Epithelial cell of prostate (primary cell): ENCODE data around the gene PCNX4.
A peak's percentile ranks its signal among the peaks of the same experiment; 100 is the strongest.

Source experiments
- DNase-seq: peaks from one replicate; pipeline ENCODE4 v3.0.0-alpha.2; 2011; ENCODE audit warnings: low read depth, low spot score
- H3K27ac ChIP-seq: fragments of 450-650 bp; 2 replicates; pipeline ENCODE4 v1.5.1; 2017; ENCODE audit warnings: mild to moderate bottlenecking

PCNX4 gene

GRCh38 chr14:60169722-60170121 lies 78.0 kb downstream of the PCNX4 start:
- no peak overlapping the region for H3K27ac ChIP-seq
- DNase-seq: no peak

DNA sequence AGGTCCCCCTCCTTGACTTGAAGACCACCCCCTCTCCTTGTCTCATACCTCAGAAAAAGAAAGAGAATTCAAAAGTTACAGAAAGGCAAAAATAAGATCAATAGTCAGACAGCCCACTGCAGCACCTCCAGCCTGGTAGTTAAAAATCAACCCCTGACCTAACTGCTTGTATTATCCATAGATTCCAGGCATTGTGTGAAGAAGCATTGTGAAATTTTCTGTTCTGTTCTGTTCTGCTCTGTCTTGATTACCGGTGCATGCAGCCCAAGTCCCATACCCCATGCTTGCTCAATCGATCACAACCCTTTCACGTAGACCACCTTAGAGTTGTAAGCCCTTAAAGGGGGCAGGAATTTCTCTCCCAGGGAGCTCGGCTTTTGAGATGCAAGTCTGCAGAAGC lies 79.2 kb downstream of the PCNX4 start:
- DNase-seq: no peak
- H3K27ac ChIP-seq: no peak overlapping the region

DNA sequence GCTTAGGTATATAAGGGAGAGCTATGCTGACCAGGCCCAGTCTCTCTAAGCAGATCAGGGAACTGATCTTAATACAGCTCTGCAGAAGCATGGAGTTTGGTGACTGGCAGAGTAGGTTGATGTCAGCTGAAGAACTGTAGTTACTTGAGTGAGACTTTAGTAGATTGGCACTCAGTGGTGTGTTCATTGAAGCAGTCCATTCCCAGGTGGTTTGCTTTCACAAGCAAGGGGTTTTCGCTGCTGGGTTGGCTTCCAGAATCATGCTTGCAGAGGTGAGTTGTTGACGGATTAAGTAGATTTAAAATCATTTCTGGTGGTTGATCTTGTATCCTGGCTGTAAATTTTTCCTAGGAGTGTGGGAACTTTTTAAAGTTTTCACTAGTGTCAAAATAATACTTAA lies 80.0 kb downstream of the PCNX4 start:
- DNase-seq: no peak
- H3K27ac ChIP-seq: no peak overlapping the region

DNA sequence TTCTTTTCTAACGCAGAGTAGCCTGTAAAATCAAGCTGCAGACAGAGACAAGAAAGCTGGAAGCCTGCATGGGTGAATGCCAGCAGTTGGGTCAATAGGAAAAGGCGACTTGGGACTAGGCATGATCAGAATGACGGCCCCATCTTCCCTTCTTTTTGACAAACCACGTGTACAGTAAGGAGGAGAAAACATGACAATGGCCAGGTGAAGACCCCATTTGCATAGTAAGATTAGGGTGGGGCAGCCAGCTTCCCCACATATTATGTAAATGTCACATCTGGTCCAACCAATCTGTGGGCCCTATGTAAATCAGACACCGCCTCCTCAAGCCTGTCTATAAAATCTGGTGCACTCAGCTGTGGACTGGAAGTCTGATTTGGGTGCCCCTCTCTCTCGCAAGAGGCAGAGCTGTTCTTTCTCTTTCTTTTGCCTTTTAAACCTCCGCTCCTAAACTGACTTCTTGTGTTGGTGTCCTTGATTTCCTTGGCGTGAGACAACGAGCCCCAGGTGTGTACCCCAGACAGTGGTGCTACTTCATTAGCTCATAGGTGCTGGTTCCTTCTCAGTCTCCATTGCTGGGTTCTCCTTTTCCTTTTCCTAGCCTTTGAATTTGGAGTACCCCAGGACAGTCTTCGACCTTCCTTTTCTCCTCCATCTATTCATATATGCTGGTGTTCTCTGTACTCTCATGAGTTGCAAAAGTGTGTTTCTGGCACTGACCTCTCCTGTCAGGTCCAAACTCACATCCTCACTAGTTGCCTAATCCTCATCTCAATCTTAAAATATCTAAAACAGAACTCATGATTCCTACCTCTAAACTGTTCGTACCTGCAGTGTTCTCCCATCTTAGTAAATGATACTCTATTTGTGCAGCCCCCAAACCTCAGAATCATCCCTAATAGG lies 82.9 kb downstream of the PCNX4 start:
- H3K27ac ChIP-seq: peak overlapping the region; percentile 30
- no peak for DNase-seq

DNA sequence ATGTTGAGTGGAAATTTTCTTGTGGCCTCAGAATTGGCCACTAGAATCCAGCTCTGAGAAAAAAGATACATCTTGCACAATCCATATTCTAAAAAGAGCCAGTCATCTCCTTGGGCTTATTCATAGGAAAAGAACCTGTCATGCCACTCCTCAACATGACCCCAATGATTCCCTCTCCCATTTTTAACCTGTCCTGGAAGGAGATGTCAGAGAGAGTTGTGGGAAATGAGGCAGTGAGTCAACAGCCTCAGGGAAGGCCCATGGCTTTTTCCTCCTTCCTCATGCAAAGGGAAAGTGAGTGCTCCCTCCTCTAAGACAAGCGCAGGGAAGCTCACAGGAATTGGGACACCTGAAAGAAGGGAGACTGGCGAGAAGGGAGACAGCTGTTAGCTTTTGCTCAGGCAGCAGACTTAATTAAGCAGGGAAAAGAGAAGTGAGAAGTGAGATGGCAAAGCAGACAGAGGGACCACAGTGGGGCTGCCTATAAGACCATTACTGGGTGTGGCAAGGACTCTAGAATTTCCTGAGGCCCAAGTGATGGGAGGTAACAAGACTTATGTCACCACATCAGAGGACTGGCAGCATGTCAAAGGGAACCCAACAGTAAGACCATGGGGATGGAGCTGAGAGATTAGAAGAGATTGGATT lies 83.7 kb downstream of the PCNX4 start:
- no peak for DNase-seq
- peak overlapping the region; percentile 30 for H3K27ac ChIP-seq

GRCh38 chr14:60178164-60178563 lies 86.4 kb downstream of the PCNX4 start:
- H3K27ac ChIP-seq: peak overlapping the region; percentile 73
- DNase-seq: no peak

- H3K27ac ChIP-seq: peak overlapping the region; percentile 73
- DNase-seq: no peak
Measured at GRCh38 chr14:60178820-60179219, 87.1 kb downstream of the PCNX4 start.

DNA sequence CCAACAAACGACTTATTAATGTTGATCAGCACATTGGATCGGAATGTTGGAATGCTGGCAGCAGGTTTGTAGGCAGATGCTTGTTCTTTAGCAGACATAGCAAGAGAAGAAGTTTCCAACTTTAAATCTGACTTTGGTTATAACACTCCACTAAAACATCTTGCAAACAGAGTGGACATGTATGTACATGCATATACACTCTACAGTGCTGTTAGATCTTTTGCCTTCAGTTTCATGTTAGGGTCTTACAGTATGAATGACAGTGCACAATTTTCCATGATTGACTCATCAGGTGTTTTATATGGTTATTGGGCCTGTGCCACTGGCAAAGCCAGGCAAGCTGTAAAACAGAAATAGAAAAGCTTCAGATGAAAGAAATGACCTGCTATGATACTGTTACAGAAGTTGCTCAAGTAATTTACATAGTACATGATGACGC lies 87.7 kb downstream of the PCNX4 start:
- H3K27ac ChIP-seq: peak overlapping the region; percentile 73
- peak; percentile 89 for DNase-seq

DNA sequence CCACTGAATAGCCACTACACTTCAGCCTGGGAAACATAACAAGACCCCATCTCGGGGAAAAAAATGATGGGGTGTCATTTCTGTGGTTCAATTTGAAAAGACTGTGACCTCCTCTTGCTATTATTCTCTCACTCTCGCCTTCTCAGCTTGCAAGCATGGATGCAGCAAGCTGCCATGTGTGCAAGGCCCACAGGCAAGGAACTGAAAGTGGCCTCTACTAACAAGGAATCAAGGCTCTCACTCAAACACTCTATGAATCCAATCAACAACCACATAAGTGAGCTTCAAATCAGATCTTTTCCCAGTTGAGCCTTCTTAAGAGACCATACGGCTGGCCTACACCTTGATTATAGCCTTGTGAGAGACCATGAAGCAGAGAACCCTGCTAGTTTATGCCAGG lies 91.4 kb downstream of the PCNX4 start:
- H3K27ac ChIP-seq: peak overlapping the region; percentile 37
- no peak for DNase-seq

- no peak for DNase-seq
Measured at GRCh38 chr14:60183741-60184140, 92.0 kb downstream of the PCNX4 start.

GRCh38 chr14:60184146-60184904 lies 92.6 kb downstream of the PCNX4 start:
- peak overlapping the region; percentile 37 for H3K27ac ChIP-seq
- DNase-seq: no peak

More at GRCh38 chr14:60183741-60184140, 92.0 kb downstream of the PCNX4 start:
- peak overlapping the region; percentile 37 for H3K27ac ChIP-seq

- no peak overlapping the region for H3K27ac ChIP-seq
- DNase-seq: no peak
Measured at GRCh38 chr14:60184905-60185555, 93.3 kb downstream of the PCNX4 start.

DNA sequence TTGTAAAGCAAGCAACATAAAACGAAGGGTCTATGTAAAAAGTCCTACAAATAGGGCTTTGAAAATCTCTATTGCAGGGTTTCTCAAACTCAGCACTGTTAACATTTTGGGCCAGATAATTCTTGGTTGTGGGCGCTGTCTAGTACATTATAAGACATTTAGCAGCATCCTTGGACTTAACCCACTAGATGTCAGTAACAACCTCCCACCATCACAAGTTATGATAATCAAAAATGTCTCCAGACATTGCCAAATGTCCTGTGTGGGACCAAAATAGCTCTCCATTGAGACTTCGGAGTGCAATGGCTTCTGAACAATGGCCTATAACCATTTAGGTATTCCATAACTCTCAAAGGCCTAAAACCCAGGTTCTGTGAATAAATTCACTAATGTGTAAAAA lies 96.4 kb downstream of the PCNX4 start:
- no peak overlapping the region for H3K27ac ChIP-seq
- DNase-seq: no peak

- DNase-seq: no peak
- H3K27ac ChIP-seq: no peak overlapping the region
Measured at GRCh38 chr14:60188696-60189095, 97.0 kb downstream of the PCNX4 start.

DNA sequence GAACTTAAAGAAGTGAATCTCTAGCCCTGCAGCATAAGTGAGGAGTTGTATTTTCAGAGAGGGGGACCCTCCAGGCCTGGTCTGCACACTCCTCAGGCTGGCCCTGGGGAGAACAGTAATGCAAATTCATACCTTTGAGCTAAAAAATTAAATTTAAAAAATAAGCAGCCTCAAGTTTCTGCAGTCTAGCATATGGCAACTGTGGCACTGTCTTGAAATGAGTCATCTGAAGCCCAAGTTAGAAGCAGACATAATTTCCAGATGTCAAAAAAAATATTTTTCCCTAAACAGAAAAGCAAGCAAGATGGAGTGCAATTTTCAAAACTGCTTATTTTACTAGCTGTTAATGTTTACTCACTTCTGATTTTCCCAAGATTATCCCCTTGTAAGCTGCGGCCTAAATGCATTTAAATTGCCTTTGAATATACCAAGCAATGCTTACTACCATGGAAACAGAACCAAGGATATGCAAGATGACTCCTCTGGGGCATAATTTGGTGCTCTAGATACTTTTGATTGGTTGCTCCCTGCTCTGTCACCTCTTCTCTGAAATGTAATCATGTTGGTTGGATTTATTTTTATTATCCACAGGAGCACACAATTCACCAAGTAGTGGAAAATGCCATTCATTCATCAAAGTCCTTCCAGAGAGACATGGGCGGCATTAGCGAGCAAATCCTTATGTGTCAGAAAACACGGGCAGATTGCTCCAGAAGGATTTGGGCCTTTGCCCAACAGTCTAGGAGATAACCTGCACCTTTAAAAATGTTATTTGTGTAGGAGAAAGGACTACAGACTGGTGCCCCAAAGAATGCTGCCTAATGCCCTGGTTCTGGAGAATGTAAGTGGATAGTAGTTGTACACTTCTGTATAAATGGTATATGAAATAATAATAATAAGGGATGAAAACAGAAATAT lies 98.5 kb downstream of the PCNX4 start:
- DNase-seq: no peak
- H3K27ac ChIP-seq: no peak overlapping the region

DNA sequence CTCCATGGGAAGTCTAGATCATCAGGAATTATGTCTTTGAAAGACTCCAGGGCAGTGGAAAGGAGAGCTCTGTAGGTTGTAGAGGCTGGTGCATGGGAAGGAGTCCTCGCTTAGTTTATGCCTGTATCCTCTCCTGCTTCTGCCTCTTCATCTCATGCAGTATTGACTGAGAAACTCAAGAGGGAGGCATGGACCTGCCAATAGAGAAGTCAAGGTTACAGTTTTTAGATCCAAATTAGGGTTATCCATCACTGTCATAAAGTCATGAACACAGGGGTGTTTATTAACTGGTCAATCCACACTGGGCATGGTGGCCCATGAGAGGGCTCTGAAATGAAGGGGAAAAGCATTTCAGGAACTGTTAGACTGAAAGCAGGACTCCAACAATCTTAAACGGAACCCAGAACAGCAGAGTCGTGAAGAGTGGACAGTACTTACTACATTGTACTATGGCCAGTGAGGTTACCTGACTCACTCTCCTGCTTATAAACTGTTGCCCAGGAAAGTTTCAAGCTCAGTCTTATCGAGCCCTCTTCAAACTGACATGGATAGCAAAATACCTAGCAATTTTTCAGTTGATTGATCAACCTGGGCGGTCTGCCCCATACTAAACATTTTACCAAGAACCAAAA lies 103.6 kb downstream of the PCNX4 start:
- no peak overlapping the region for H3K27ac ChIP-seq
- DNase-seq: no peak

DNA sequence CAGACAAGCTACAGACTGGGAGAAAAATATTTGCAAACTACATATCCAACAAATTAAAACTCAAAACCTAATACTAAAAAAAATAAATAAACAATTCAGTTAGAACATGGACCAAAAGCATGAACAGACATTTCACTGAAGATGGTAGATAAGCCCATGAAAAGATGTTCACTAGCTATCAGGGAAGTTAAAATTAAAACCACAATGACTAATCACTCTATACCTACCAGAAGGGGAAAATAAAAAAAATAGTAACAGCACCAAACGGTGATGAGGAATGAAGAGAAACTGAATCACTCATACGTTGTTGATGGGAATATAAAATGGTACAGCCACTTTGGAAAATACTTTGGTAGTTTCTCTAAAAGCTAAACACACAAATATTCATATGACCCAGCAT lies 104.6 kb downstream of the PCNX4 start:
- H3K27ac ChIP-seq: no peak overlapping the region
- no peak for DNase-seq

DNA sequence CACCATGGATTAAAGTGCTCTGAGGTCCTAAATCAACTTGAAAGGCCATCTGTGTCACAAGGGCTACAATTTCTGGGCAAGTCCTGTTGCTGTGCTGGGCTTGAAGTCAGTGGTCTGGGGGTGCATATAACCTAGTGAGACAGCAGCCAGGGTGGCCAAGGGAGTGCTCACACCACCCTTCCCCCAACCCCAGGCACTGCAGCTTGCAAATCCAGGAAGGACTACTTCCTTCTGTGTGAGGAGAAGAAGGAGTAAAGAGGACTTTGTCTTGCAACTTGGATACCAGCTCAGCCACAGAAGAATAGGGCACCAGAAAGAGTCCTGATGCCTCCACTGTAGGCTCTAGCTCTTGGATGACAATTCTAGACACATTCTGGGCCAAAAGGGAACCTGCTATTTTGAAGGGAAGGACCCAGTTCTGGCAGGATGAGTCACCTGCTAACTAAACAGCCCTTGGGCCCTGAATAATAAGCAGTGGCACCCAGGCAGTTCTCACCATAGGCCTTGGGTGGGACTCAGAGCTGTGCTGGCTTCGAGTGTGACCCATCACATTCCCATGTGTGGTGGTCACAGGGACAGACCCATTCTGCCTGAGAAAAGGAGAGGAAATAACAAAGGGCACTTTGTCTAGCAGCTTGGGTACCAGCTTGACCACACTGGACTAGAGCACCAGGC lies 106.0 kb downstream of the PCNX4 start:
- H3K27ac ChIP-seq: no peak overlapping the region
- no peak for DNase-seq
